MM.1S (cell line): Measurements from ENCODE around the gene TNIK.

Experiments used
- EZH2 ChIP-seq: fragments of 300-600 bp; sonication (generic); optimal IDR thresholded peaks from 2 replicates; pipeline ENCODE3; 2017; ENCODE audit warnings: low read depth, mild to moderate bottlenecking, antibody characterized with exemption, low read length, mixed read lengths
- TF ChIP-seq, protein P1 (sequence below): fragments of 300-600 bp; sonication (generic); IDR thresholded peaks from 2 replicates; pipeline ENCODE4 v1.5.1; 2016; ENCODE audit warnings: antibody characterized with exemption, low read length, mixed read lengths

DNA sequence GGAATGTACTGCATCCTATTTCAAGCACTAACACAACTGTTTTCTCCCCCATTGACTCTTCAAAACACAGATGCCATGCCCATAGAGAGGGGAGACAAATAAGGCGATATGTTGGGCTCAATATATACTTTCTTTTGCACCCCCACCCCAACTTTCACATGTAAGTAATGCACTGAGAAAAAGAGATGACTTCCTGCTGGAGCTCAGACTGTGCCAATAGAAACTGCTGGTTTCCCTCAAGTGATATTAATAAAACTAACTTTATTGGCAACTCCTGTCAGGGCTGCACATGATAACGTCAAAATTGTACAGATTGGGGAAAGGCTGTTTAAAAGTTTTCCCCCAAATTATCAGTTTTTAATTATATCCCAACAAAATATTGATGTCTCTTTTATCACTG, 163.0 kb downstream of the TNIK start:
- TF ChIP-seq, protein P1, sequence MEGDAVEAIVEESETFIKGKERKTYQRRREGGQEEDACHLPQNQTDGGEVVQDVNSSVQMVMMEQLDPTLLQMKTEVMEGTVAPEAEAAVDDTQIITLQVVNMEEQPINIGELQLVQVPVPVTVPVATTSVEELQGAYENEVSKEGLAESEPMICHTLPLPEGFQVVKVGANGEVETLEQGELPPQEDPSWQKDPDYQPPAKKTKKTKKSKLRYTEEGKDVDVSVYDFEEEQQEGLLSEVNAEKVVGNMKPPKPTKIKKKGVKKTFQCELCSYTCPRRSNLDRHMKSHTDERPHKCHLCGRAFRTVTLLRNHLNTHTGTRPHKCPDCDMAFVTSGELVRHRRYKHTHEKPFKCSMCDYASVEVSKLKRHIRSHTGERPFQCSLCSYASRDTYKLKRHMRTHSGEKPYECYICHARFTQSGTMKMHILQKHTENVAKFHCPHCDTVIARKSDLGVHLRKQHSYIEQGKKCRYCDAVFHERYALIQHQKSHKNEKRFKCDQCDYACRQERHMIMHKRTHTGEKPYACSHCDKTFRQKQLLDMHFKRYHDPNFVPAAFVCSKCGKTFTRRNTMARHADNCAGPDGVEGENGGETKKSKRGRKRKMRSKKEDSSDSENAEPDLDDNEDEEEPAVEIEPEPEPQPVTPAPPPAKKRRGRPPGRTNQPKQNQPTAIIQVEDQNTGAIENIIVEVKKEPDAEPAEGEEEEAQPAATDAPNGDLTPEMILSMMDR, result no peak
- TF ChIP-seq EZH2, result no peak
